Karpas-422 (cell line): ENCODE data around the gene FBP2. TPM values are rescaled to one million over a fixed set of nuclear protein-coding genes. Genes with fewer than 3 reads are reported as not detected.
"Not testable (repeated sequence)": the region's sequence is repeated elsewhere in the genome, so short reads cannot be mapped to it uniquely, and the experiment has no call there.

Experiments used
- DNase-seq: peaks from one replicate; pipeline ENCODE4 v3.0.0-alpha.2; 2015
- H2AFZ ChIP-seq: fragments of 200-600 bp; sonication (generic); 2 replicates; pipeline ENCODE4 v1.6.1; 2014; ENCODE audit warnings: antibody characterized with exemption, low read length, mixed read lengths
- H3K27ac ChIP-seq: fragments of 200-600 bp; sonication (generic); 2 replicates; pipeline ENCODE4 v1.5.1; 2014; ENCODE audit warnings: mild to moderate bottlenecking, low read length, moderate library complexity
- H3K27me3 ChIP-seq: fragments of 200-600 bp; sonication (generic); 2 replicates; pipeline ENCODE4 v1.6.1; 2014; ENCODE audit warnings: low read length, mixed read lengths
- H3K36me3 ChIP-seq: fragments of 200-600 bp; sonication (generic); 2 replicates; pipeline ENCODE4 v1.6.1; 2014; ENCODE audit warnings: low read length, mixed read lengths; ENCODE audit not compliant: insufficient read depth
- H3K4me1 ChIP-seq: fragments of 200-600 bp; sonication (generic); 2 replicates; pipeline ENCODE4 v1.6.1; 2014; ENCODE audit warnings: mild to moderate bottlenecking, low read length, mixed read lengths
- H3K4me2 ChIP-seq: fragments of 200-600 bp; sonication (generic); 2 replicates; pipeline ENCODE4 v1.6.1; 2014; ENCODE audit warnings: low read length, low read depth, mild to moderate bottlenecking; ENCODE audit not compliant: poor library complexity, severe bottlenecking
- H3K4me3 ChIP-seq: fragments of 200-600 bp; sonication (generic); 2 replicates; pipeline ENCODE4 v1.5.1; 2014; ENCODE audit warnings: mild to moderate bottlenecking, antibody characterized with exemption, low read length, mixed read lengths
- H3K79me2 ChIP-seq: fragments of 200-600 bp; sonication (generic); 2 replicates; pipeline ENCODE4 v1.6.1; 2014; ENCODE audit warnings: mild to moderate bottlenecking, low read length, mixed read lengths
- H3K9ac ChIP-seq: fragments of 200-600 bp; sonication (generic); 2 replicates; pipeline ENCODE4 v1.6.0; 2014; ENCODE audit warnings: low read length
- H3K9me2 ChIP-seq: fragments of 200-600 bp; sonication (generic), shearing (Covaris generic); replicated peaks from 2 replicates; pipeline ENCODE4 v1.6.0; 2014; ENCODE audit warnings: mild to moderate bottlenecking, low read length, moderate library complexity; ENCODE audit not compliant: insufficient read depth
- H3K9me3 ChIP-seq: fragments of 300-700, 200-600 bp; sonication (generic); 2 replicates; pipeline ENCODE4 v1.6.1; 2014; ENCODE audit warnings: low read length, mixed read lengths
- H4K20me1 ChIP-seq: fragments of 200-600 bp; sonication (generic); 2 replicates; pipeline ENCODE4 v1.6.1; 2014; ENCODE audit warnings: mild to moderate bottlenecking, antibody characterized with exemption, low read length, low read depth; ENCODE audit not compliant: insufficient read depth
- total RNA-seq: library from RNA; depleted of rRNA; stranded (reverse); fragments of >200 nt; shearing (Covaris generic); gene quantifications from 2 replicates; pipeline ENCODE4 v1.2.3, GENCODE V29; 2014; ENCODE audit warnings: low replicate concordance

FBP2 gene
- total RNA-seq, 1 experiment from 2014 or later: not detected

DNA sequence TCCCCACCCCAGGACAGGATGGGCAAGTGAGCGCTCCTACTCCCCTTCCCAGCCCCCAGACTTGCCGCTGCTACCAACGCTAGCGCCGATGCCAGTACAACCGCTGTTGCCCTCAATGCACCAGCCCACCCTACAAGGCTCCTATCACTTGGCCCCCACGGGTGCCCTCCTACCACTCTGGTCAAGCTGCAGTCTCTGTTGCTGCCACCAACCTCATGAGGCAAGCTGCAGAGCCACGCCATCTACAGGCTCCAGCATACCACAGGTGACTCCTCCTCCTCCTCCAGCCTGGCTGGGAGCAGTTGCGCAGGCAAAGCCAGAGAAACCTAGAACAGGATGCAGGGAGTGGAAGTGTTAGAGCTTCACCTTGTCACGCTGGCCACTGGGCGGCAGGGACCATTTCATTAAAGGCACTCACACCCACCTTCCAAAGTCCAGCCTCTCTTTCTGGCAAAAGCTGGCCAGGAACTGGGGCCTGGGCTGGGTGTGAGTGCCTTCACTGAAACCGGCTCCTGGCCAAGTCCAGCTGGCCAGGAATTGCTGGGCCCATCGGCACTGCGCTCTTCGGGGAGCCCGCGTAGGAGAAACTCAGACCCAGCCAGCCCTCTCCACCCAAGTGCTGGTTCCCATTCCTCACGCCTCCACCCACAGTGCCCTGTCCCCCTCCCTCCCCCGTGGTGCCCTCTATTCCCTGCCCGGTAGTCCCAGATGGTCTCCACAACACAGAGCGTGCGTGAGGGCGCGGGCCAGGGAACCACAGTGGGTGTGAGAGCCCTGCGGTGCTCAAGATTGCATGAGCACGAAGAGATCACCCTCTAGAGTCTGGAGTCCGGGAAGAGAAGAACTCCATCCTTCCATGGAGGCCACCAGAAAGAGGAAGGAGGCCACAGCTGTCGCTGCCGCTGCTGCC lies 40.3 kb downstream of the FBP2 start:
- H3K9me3 ChIP-seq: no peaks in the 10 kb centered on the region
- DNase-seq: peak; percentile 45
- no peaks in the 10 kb centered on the region for H3K79me2 ChIP-seq
- no peak overlapping the region for H3K4me3 ChIP-seq
- H3K9me2 ChIP-seq: no peaks in the 10 kb centered on the region
- H3K36me3 ChIP-seq: no peaks in the 10 kb centered on the region
- H3K27ac ChIP-seq: no peak overlapping the region
- H3K27me3 ChIP-seq: no peaks in the 10 kb centered on the region
- H4K20me1 ChIP-seq: no peaks in the 10 kb centered on the region
- no peaks in the 10 kb centered on the region for H3K4me1 ChIP-seq
- no peak overlapping the region for H3K9ac ChIP-seq
- no peak overlapping the region for H3K4me2 ChIP-seq
- no peak overlapping the region for H2AFZ ChIP-seq

- Histone ChIP-seq H3K9me2 (no peaks in the 10 kb centered on the region), H3K9me3 (no peaks in the 10 kb centered on the region)
These were observed 47.7 kb downstream of the FBP2 start for GRCh38 chr9:94545940-94546339.

GRCh38 chr9:94544335-94544734 lies 49.3 kb downstream of the FBP2 start:
- H3K36me3 ChIP-seq, H3K27me3 ChIP-seq, H3K9me2 ChIP-seq, H3K9me3 ChIP-seq, H3K9ac ChIP-seq, H3K79me2 ChIP-seq, H4K20me1 ChIP-seq, H3K4me1 ChIP-seq, H3K27ac ChIP-seq, H3K4me3 ChIP-seq, DNase-seq, H3K4me2 ChIP-seq, H2AFZ ChIP-seq: not testable (repeated sequence)

More at GRCh38 chr9:94545940-94546339, 47.7 kb downstream of the FBP2 start:
- DNase-seq: no peak
- no peak overlapping the region for H3K27ac ChIP-seq
- no peaks in the 10 kb centered on the region for H3K36me3 ChIP-seq
- H2AFZ ChIP-seq: no peak overlapping the region
- no peak overlapping the region for H3K4me2 ChIP-seq
- no peaks in the 10 kb centered on the region for H4K20me1 ChIP-seq
- no peaks in the 10 kb centered on the region for H3K4me1 ChIP-seq
- no peaks in the 10 kb centered on the region for H3K27me3 ChIP-seq
- no peak overlapping the region for H3K4me3 ChIP-seq
- H3K9ac ChIP-seq: no peak overlapping the region
- no peaks in the 10 kb centered on the region for H3K79me2 ChIP-seq

GRCh38 chr9:94538908-94539307 lies 54.7 kb downstream of the FBP2 start:
- no peak for DNase-seq
- Histone ChIP-seq H4K20me1 (no peaks in the 10 kb centered on the region), H3K4me2 (no peak overlapping the region), H3K27me3 (no peaks in the 10 kb centered on the region), H3K36me3 (no peaks in the 10 kb centered on the region), H3K9me3 (no peaks in the 10 kb centered on the region), H3K9ac (no peak overlapping the region), H3K79me2 (no peaks in the 10 kb centered on the region), H3K27ac (no peak overlapping the region), H3K9me2 (no peaks in the 10 kb centered on the region), H3K4me3 (no peak overlapping the region), H3K4me1 (no peaks in the 10 kb centered on the region), H2AFZ (no peak overlapping the region)

DNA sequence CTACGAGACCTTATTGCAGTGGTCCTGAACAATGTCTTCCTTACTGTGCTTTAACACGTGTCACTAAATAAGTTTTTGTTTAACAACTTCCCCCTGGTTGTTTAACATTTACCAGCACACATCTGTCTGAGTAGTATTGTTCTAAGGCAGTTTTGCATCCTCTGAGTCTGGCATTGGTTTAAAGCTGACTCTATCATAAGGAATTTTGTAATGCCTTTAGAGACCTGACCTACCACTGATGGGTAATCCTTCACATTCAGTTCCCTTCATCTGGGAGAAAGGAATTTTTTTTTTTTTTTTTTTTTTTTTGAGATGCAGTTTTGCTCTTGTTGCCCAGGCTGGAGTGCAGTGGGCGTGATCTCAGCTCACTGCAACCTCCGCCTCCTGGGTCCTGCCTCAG lies 58.7 kb downstream of the FBP2 start:
- H3K4me2 ChIP-seq: no peak overlapping the region
- no peak overlapping the region for H3K9ac ChIP-seq

DNA sequence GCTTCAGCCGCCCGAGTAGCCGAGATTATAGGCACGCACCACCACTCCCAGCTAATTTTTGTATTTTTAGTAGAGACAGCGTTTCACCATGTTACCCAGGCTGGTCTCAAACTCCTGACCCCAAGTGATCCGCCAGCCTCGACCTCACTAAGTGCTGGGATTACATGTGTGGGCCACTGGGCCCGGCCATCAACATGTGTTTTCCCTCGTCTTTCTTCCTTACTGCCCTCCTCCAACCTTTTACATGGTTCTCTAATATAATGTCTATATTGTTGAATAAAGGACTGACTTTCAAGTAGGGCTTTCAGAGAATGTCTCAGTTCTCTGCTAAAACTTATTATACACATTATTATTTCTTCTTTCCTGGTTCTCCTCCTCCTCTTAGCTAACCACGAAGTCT lies 60.0 kb downstream of the FBP2 start:
- H4K20me1 ChIP-seq: no peaks in the 10 kb centered on the region
- H3K9me2 ChIP-seq: no peaks in the 10 kb centered on the region
- no peak overlapping the region for H3K9ac ChIP-seq
- no peaks in the 10 kb centered on the region for H3K36me3 ChIP-seq
- H3K9me3 ChIP-seq: no peaks in the 10 kb centered on the region
- no peaks in the 10 kb centered on the region for H3K27me3 ChIP-seq
- H3K4me1 ChIP-seq: no peaks in the 10 kb centered on the region
- H3K4me2 ChIP-seq: no peak overlapping the region
- H3K4me3 ChIP-seq: no peak overlapping the region
- H2AFZ ChIP-seq: no peak overlapping the region
- DNase-seq: no peak
- H3K79me2 ChIP-seq: no peaks in the 10 kb centered on the region
- H3K27ac ChIP-seq: no peak overlapping the region

More for the DNA sequence above, 58.7 kb downstream of the FBP2 start:
- H2AFZ ChIP-seq: no peak overlapping the region
- H3K79me2 ChIP-seq: no peaks in the 10 kb centered on the region
- no peak overlapping the region for H3K4me3 ChIP-seq
- H3K27me3 ChIP-seq: no peaks in the 10 kb centered on the region
- no peak overlapping the region for H3K27ac ChIP-seq
- H3K36me3 ChIP-seq: no peaks in the 10 kb centered on the region
- no peaks in the 10 kb centered on the region for H4K20me1 ChIP-seq
- no peak for DNase-seq
- no peaks in the 10 kb centered on the region for H3K9me2 ChIP-seq
- H3K9me3 ChIP-seq: no peaks in the 10 kb centered on the region
- H3K4me1 ChIP-seq: no peaks in the 10 kb centered on the region

DNA sequence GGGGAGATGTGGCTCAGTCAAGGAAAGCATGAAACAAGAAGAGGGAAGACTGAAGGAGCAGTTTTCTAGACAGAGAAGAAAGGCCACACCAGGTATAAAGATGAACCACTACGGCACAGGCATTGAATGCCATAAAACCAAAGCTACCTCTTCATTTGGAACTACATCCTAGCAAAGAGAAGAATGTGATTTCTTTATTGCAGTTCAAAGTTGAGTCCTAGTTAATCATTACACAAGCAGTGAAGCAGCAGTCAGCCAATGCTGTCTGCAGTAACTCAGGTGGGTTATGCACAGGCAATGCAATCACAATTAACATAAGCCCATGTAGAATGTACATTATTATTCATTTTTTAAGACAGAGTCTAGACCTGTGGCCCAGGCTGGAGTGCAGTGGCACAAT lies 60.5 kb downstream of the FBP2 start:
- H3K4me2 ChIP-seq: no peak overlapping the region
- H3K4me1 ChIP-seq: no peaks in the 10 kb centered on the region
- no peaks in the 10 kb centered on the region for H3K36me3 ChIP-seq
- H3K27me3 ChIP-seq: no peaks in the 10 kb centered on the region
- H4K20me1 ChIP-seq: no peaks in the 10 kb centered on the region
- H3K9ac ChIP-seq: no peak overlapping the region
- H3K9me2 ChIP-seq: no peaks in the 10 kb centered on the region
- H3K79me2 ChIP-seq: no peaks in the 10 kb centered on the region
- H3K27ac ChIP-seq: no peak overlapping the region
- H2AFZ ChIP-seq: no peak overlapping the region
- DNase-seq: no peak
- H3K9me3 ChIP-seq: no peaks in the 10 kb centered on the region
- no peak overlapping the region for H3K4me3 ChIP-seq

DNA sequence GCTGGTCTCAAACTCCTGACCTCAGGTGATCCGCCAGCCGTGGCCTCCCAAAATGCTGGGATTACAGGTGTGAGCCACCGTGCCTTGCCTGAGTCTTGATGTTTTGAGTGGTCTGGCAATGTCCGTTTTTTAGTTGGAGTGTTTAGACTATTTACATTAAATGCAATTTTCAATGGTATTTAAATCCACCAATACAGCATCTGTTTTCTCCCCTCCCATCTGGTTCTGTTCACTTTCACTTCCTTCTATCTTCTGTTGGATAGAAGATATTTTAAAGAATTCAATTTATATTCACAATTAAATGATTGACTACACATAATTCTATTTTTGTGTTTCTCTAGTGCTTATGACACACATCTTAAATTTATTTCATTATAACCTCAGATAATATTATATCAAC lies 64.7 kb downstream of the FBP2 start:
- Histone ChIP-seq H2AFZ (no peak overlapping the region), H3K79me2 (no peaks in the 10 kb centered on the region), H3K9me2 (no peaks in the 10 kb centered on the region), H4K20me1 (no peaks in the 10 kb centered on the region), H3K36me3 (no peaks in the 10 kb centered on the region), H3K4me2 (no peak overlapping the region), H3K9ac (no peak overlapping the region), H3K27me3 (no peaks in the 10 kb centered on the region), H3K9me3 (no peaks in the 10 kb centered on the region), H3K4me1 (no peaks in the 10 kb centered on the region), H3K27ac (no peak overlapping the region), H3K4me3 (no peak overlapping the region)
- no peak for DNase-seq
